GM12878 (cell line): Measurements from ENCODE around the gene OR12D2. TPM values are rescaled to one million over a fixed set of nuclear protein-coding genes. Genes with fewer than 3 reads are reported as not detected.

Experiments used
- ATAC-seq: fragments of 200-7000 bp; cut with Tn5 transposase; 3 replicates; pipeline ENCODE4 v1.9.1; 2020; ENCODE audit warnings: mild to moderate bottlenecking, moderate library complexity
- BruUV-seq: library from RNA; stranded (reverse); fragments of 400-500 nt; replicated peaks from 2 replicates; lab custom pipeline; 2021; lab: Mats Ljungman, UMichigan
- CTCF ChIA-PET: fragments of 300-600 bp; sonication (Branson Sonifier 250); formaldehyde crosslinking; extraction: SDS; loops from one replicate; lab custom pipeline; 2021; ENCODE audit warnings: inconsistent platforms; lab: Yijun Ruan, JAX
- POLR2A ChIA-PET: fragments of 350-600 bp; formaldehyde crosslinking; extraction: SDS; loops from one replicate; lab custom pipeline; 2021; ENCODE audit warnings: inconsistent platforms; lab: Charles Lee
- RAD21 ChIA-PET: fragments of 300-600 bp; sonication (Branson Sonifier 250); formaldehyde crosslinking; loops from one replicate; lab custom pipeline; 2023; ENCODE audit warnings: antibody characterized with exemption; ENCODE audit not compliant: unreplicated experiment; lab: Charles Lee
- SMC1A ChIA-PET: fragments of 300-600 bp; sonication (Branson Sonifier 250); formaldehyde crosslinking; loops from one replicate; lab custom pipeline; 2023; ENCODE audit not compliant: unreplicated experiment, uncharacterized antibody; lab: Charles Lee
- DNase-seq: peaks from one replicate; pipeline ENCODE4 v3.0.0-alpha.2; 2011; ENCODE audit warnings: low read depth, low spot score
- FAIRE-seq: peaks from 3 replicates; lab custom pipeline; 2011; peaks lifted over from hg19 to GRCh38; lab: Jason Lieb, UNC
- H2AFZ ChIP-seq: 2 replicates; pipeline ENCODE4 v1.6.0; 2011; ENCODE audit warnings: low read depth, low read length, control low read depth; ENCODE audit not compliant: control insufficient read depth
- H3K27ac ChIP-seq: 2 replicates; pipeline ENCODE4 v1.5.1; 2011; ENCODE audit warnings: control low read depth; ENCODE audit not compliant: control insufficient read depth, insufficient read depth
- H3K27me3 ChIP-seq, 2 experiments: replicated peaks in 1 of 2; 2 replicates each; pipeline versions ENCODE4 v1.6.0 to v1.6.1; 2011; ENCODE audit warnings: low read length in 1 of 2; ENCODE audit not compliant: control insufficient read depth in 2 of 2, insufficient read depth in 2 of 2
- H3K36me3 ChIP-seq, 2 experiments: 2 replicates each; pipeline ENCODE4 v1.5.1; 2011; ENCODE audit warnings: low read length in 1 of 2; ENCODE audit not compliant: control insufficient read depth in 2 of 2, insufficient read depth in 2 of 2
- H3K4me1 ChIP-seq: 2 replicates; pipeline ENCODE4 v1.6.1; 2011; ENCODE audit warnings: mild to moderate bottlenecking, low read length, moderate library complexity, mixed read lengths; ENCODE audit not compliant: control insufficient read depth, insufficient read depth
- H3K4me2 ChIP-seq: 2 replicates; pipeline ENCODE4 v1.6.0; 2011; ENCODE audit warnings: control low read depth; ENCODE audit not compliant: control insufficient read depth, insufficient read depth
- H3K4me3 ChIP-seq: fragments of 200-600 bp; sonication (generic); 2 replicates; pipeline ENCODE4 v1.5.1; 2016
- H3K79me2 ChIP-seq: 2 replicates; pipeline ENCODE4 v1.6.0; 2011; ENCODE audit warnings: low read length; ENCODE audit not compliant: control insufficient read depth, insufficient read depth
- H3K9ac ChIP-seq: 2 replicates; pipeline ENCODE4 v1.8.0; 2011; ENCODE audit warnings: low read length, control low read depth, mixed read lengths; ENCODE audit not compliant: control insufficient read depth, insufficient read depth
- H3K9me3 ChIP-seq: replicated peaks from 3 replicates; pipeline ENCODE4 v1.5.1; 2011; ENCODE audit warnings: mild to moderate bottlenecking, low read length; ENCODE audit not compliant: control insufficient read depth, insufficient read depth
- H4K20me1 ChIP-seq: 2 replicates; pipeline ENCODE4 v1.6.0; 2011; ENCODE audit not compliant: control insufficient read depth, insufficient read depth
- NRF1 ChIP-seq: conservative IDR thresholded peaks from 2 replicates; pipeline ENCODE4 v1.6.1; 2011; ENCODE audit warnings: mild to moderate bottlenecking, low read depth, low read length, improper control_type of control experiment
- POU2F2 ChIP-seq: IDR thresholded peaks from 3 replicates; pipeline ENCODE4 v1.6.1; 2011; ENCODE audit warnings: low read depth, mild to moderate bottlenecking, low read length, borderline replicate concordance
- SREBF1 ChIP-seq: IDR thresholded peaks from 2 replicates; pipeline ENCODE4 v1.6.1; 2012; ENCODE audit warnings: mild to moderate bottlenecking, low read length
- TARDBP ChIP-seq: IDR thresholded peaks from 2 replicates; pipeline ENCODE4 v1.6.1; 2016; ENCODE audit warnings: borderline replicate concordance
- TCF12 ChIP-seq: IDR thresholded peaks from 2 replicates; pipeline ENCODE4 v1.6.1; 2011; ENCODE audit warnings: low read depth, mild to moderate bottlenecking, low read length
- ZNF217 ChIP-seq: fragments of 450-650 bp; IDR thresholded peaks from 2 replicates; pipeline ENCODE4 v1.6.1; 2017; ENCODE audit warnings: antibody characterized with exemption, mild to moderate bottlenecking
- ZZZ3 ChIP-seq: IDR thresholded peaks from 2 replicates; pipeline ENCODE4 v1.6.1; 2011; ENCODE audit warnings: low read depth; ENCODE audit not compliant: control insufficient read depth, insufficient read length
- WGBS: methylation state at CpG from one replicate; pipeline ENCODE4 v1.1.6; 2016; ENCODE audit warnings: low lambda C conversion rate; ENCODE audit not compliant: insufficient replicate concordance, insufficient coverage; ENCODE audit errors: missing lambda C conversion rate; 5-methylcytosine and 5-hydroxymethylcytosine counted together
- in situ Hi-C: fragments of 300-500 bp; cut with MboI; formaldehyde crosslinking; loops from 9 replicates; pipeline ENCODE4 v1.14.3; 2018; ENCODE audit warnings: mixed read lengths
- intact Hi-C: fragments of 100-400 bp; cut with micrococcal nuclease; formaldehyde crosslinking; loops from one replicate; pipeline ENCODE4 v1.14.2; 2022; ENCODE audit not compliant: unreplicated experiment
- polyA plus RNA-seq, 11 experiments: library from polyadenylated mRNA; depleted of rRNA in 4 of 11; unstranded in 6 of 11; stranded (reverse) in 5 of 11; fragments of >200 nt; fragmentation: Nextera tagmentation in 4 of 11; fragmentation: Illumina TruSeq in 1 of 11; extraction: Ambion mirVana in 4 of 11; extraction: Trizol in 1 of 11; gene quantifications; 1 replicate in 1 of 11; 2 replicates in 10 of 11; pipeline versions ENCODE4 v1.2.1 to v1.2.3, GENCODE V29; 2011 to 2016; ENCODE audit warnings: inconsistent platforms in 2 of 11, missing spikeins in 2 of 11, low read depth in 1 of 11
- total RNA-seq, 4 experiments: library from RNA; depleted of rRNA in 3 of 4; stranded (reverse); fragments of >200 nt in 3 of 4; fragmentation: Illumina TruSeq in 1 of 4; extraction: Trizol in 1 of 4; gene quantifications; 2 replicates each; pipeline versions ENCODE4 v1.2.1 to v1.2.3, GENCODE V29; 2013 to 2021
- TF ChIP-seq, protein P1 (sequence below): IDR thresholded peaks from 2 replicates; pipeline ENCODE4 v1.6.1; 2011; ENCODE audit warnings: low read depth, low read length, improper control_type of control experiment, borderline replicate concordance
- TF ChIP-seq, protein P2 (sequence below): fragments of 450-650 bp; IDR thresholded peaks from 2 replicates; pipeline ENCODE4 v1.6.1; 2017; ENCODE audit warnings: mild to moderate bottlenecking, moderate library complexity
- TF ChIP-seq, protein P3 (sequence below): fragments of 450-650 bp; IDR thresholded peaks from 2 replicates; pipeline ENCODE4 v1.6.1; 2014; ENCODE audit warnings: mild to moderate bottlenecking
- TF ChIP-seq, protein P4 (sequence below): fragments of 150-350 bp; IDR thresholded peaks from 2 replicates; pipeline ENCODE4 v1.6.1; 2016; ENCODE audit warnings: low read depth, low read length
- TF ChIP-seq, protein P5 (sequence below): fragments of 450-650 bp; formaldehyde crosslinking; IDR thresholded peaks from 2 replicates; pipeline ENCODE4 v1.4.0; 2020; ENCODE audit warnings: mild to moderate bottlenecking, moderate library complexity

OR12D2 gene
- total and polyA plus RNA-seq, 10 of the 15 experiments (the other 5 are each of a cell fraction or from before 2014, with no cell fraction given) = not detected

DNA sequence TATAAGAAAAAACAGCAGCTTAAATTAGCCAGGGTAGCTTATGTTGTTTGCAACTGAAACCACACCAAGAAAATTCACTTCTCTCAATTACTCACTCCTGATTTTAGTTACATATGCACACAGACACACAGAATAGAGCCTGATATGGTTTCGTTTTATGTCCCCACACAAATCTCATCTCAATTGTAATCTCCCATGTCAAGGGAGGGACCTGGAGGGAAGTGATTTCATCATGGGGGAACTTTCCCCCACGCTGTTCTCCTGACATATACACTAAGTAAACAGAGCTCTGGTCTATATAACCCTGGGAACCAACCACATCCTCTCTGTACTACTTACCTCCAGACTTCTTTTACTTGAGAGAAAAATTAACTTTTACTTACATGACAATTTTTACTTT, 29.1 kb downstream of the OR12D2 start:
- H3K4me2 ChIP-seq = no peak overlapping the region
- CTCF ChIA-PET = no interaction called here
- intact Hi-C loops = no loop called here
- H3K4me1 ChIP-seq = no peaks in the 10 kb centered on the region
- BruUV-seq = no TSS peak
- no peaks in the 10 kb centered on the region for H3K79me2 ChIP-seq
- ATAC-seq (no peak), DNase-seq (no peak), FAIRE-seq (no peak)
- POLR2A ChIA-PET = no interaction called here
- RAD21 ChIA-PET = no interaction called here
- in situ Hi-C loops = no loop called here
- H3K9ac ChIP-seq = no peak overlapping the region
- SMC1A ChIA-PET = no interaction called here
- no peaks in the 10 kb centered on the region for H3K36me3 ChIP-seq
- H2AFZ ChIP-seq = no peak overlapping the region
- H3K27ac ChIP-seq = no peak overlapping the region
- WGBS = 11% methylated on average over 2 of the region's 2 CpGs
- H4K20me1 ChIP-seq = no peaks in the 10 kb centered on the region
- H3K27me3 ChIP-seq = no peaks in the 10 kb centered on the region
- no peaks in the 10 kb centered on the region for H3K9me3 ChIP-seq
- no peak overlapping the region for H3K4me3 ChIP-seq
- TF ChIP-seq, protein P1, sequence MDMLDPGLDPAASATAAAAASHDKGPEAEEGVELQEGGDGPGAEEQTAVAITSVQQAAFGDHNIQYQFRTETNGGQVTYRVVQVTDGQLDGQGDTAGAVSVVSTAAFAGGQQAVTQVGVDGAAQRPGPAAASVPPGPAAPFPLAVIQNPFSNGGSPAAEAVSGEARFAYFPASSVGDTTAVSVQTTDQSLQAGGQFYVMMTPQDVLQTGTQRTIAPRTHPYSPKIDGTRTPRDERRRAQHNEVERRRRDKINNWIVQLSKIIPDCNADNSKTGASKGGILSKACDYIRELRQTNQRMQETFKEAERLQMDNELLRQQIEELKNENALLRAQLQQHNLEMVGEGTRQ = no peak
- TF ChIP-seq SREBF1 (no peak), NRF1 (no peak), ZZZ3 (no peak), ZNF217 (no peak), TARDBP (no peak), TCF12 (no peak), POU2F2 (no peak)
- TF ChIP-seq, protein P2, sequence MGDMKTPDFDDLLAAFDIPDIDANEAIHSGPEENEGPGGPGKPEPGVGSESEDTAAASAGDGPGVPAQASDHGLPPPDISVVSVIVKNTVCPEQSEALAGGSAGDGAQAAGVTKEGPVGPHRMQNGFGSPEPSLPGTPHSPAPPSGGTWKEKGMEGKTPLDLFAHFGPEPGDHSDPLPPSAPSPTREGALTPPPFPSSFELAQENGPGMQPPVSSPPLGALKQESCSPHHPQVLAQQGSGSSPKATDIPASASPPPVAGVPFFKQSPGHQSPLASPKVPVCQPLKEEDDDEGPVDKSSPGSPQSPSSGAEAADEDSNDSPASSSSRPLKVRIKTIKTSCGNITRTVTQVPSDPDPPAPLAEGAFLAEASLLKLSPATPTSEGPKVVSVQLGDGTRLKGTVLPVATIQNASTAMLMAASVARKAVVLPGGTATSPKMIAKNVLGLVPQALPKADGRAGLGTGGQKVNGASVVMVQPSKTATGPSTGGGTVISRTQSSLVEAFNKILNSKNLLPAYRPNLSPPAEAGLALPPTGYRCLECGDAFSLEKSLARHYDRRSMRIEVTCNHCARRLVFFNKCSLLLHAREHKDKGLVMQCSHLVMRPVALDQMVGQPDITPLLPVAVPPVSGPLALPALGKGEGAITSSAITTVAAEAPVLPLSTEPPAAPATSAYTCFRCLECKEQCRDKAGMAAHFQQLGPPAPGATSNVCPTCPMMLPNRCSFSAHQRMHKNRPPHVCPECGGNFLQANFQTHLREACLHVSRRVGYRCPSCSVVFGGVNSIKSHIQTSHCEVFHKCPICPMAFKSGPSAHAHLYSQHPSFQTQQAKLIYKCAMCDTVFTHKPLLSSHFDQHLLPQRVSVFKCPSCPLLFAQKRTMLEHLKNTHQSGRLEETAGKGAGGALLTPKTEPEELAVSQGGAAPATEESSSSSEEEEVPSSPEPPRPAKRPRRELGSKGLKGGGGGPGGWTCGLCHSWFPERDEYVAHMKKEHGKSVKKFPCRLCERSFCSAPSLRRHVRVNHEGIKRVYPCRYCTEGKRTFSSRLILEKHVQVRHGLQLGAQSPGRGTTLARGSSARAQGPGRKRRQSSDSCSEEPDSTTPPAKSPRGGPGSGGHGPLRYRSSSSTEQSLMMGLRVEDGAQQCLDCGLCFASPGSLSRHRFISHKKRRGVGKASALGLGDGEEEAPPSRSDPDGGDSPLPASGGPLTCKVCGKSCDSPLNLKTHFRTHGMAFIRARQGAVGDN = no peak
- TF ChIP-seq, protein P3, sequence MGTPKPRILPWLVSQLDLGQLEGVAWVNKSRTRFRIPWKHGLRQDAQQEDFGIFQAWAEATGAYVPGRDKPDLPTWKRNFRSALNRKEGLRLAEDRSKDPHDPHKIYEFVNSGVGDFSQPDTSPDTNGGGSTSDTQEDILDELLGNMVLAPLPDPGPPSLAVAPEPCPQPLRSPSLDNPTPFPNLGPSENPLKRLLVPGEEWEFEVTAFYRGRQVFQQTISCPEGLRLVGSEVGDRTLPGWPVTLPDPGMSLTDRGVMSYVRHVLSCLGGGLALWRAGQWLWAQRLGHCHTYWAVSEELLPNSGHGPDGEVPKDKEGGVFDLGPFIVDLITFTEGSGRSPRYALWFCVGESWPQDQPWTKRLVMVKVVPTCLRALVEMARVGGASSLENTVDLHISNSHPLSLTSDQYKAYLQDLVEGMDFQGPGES = no peak
- TF ChIP-seq, protein P4, sequence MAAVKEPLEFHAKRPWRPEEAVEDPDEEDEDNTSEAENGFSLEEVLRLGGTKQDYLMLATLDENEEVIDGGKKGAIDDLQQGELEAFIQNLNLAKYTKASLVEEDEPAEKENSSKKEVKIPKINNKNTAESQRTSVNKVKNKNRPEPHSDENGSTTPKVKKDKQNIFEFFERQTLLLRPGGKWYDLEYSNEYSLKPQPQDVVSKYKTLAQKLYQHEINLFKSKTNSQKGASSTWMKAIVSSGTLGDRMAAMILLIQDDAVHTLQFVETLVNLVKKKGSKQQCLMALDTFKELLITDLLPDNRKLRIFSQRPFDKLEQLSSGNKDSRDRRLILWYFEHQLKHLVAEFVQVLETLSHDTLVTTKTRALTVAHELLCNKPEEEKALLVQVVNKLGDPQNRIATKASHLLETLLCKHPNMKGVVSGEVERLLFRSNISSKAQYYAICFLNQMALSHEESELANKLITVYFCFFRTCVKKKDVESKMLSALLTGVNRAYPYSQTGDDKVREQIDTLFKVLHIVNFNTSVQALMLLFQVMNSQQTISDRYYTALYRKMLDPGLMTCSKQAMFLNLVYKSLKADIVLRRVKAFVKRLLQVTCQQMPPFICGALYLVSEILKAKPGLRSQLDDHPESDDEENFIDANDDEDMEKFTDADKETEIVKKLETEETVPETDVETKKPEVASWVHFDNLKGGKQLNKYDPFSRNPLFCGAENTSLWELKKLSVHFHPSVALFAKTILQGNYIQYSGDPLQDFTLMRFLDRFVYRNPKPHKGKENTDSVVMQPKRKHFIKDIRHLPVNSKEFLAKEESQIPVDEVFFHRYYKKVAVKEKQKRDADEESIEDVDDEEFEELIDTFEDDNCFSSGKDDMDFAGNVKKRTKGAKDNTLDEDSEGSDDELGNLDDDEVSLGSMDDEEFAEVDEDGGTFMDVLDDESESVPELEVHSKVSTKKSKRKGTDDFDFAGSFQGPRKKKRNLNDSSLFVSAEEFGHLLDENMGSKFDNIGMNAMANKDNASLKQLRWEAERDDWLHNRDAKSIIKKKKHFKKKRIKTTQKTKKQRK = no peak
- TF ChIP-seq, protein P5, sequence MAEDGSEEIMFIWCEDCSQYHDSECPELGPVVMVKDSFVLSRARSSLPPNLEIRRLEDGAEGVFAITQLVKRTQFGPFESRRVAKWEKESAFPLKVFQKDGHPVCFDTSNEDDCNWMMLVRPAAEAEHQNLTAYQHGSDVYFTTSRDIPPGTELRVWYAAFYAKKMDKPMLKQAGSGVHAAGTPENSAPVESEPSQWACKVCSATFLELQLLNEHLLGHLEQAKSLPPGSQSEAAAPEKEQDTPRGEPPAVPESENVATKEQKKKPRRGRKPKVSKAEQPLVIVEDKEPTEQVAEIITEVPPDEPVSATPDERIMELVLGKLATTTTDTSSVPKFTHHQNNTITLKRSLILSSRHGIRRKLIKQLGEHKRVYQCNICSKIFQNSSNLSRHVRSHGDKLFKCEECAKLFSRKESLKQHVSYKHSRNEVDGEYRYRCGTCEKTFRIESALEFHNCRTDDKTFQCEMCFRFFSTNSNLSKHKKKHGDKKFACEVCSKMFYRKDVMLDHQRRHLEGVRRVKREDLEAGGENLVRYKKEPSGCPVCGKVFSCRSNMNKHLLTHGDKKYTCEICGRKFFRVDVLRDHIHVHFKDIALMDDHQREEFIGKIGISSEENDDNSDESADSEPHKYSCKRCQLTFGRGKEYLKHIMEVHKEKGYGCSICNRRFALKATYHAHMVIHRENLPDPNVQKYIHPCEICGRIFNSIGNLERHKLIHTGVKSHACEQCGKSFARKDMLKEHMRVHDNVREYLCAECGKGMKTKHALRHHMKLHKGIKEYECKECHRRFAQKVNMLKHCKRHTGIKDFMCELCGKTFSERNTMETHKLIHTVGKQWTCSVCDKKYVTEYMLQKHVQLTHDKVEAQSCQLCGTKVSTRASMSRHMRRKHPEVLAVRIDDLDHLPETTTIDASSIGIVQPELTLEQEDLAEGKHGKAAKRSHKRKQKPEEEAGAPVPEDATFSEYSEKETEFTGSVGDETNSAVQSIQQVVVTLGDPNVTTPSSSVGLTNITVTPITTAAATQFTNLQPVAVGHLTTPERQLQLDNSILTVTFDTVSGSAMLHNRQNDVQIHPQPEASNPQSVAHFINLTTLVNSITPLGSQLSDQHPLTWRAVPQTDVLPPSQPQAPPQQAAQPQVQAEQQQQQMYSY = no peak
